Loucy (cell line): ENCODE results near the gene MAP3K8.

Experiments
- H2AFZ ChIP-seq: fragments of 200-600 bp; sonication (generic); 2 replicates; pipeline ENCODE4 v1.6.0; 2016; ENCODE audit warnings: antibody characterized with exemption, mild to moderate bottlenecking, low read length, moderate library complexity
- H3F3A ChIP-seq: fragments of 200-600 bp; 2 replicates; pipeline ENCODE4 v1.6.0; 2016; ENCODE audit warnings: antibody characterized with exemption, low read depth, mild to moderate bottlenecking
- H3K27me3 ChIP-seq: fragments of 200-600 bp; sonication (generic); 2 replicates; pipeline ENCODE4 v1.6.1; 2014; ENCODE audit warnings: low read length, mild to moderate bottlenecking; ENCODE audit not compliant: insufficient read depth, poor library complexity, severe bottlenecking
- H3K36me3 ChIP-seq: fragments of 200-600 bp; sonication (generic); 2 replicates; pipeline ENCODE4 v1.6.1; 2016; ENCODE audit warnings: low read length; ENCODE audit not compliant: insufficient read depth
- H3K4me1 ChIP-seq: fragments of 200-600 bp; sonication (generic); 2 replicates; pipeline ENCODE4 v1.5.1; 2014; ENCODE audit warnings: low read length, mild to moderate bottlenecking; ENCODE audit not compliant: insufficient read depth, poor library complexity, severe bottlenecking
- H3K4me2 ChIP-seq: fragments of 200-600 bp; sonication (generic); 2 replicates; pipeline ENCODE4 v1.6.0; 2014; ENCODE audit warnings: antibody characterized with exemption, low read length, low read depth, mild to moderate bottlenecking; ENCODE audit not compliant: poor library complexity, severe bottlenecking
- H3K4me3 ChIP-seq: fragments of 200-600 bp; sonication (generic); 2 replicates; pipeline ENCODE4 v1.5.1; 2014; ENCODE audit warnings: low read length, mild to moderate bottlenecking, mixed read lengths; ENCODE audit not compliant: poor library complexity, severe bottlenecking
- H3K79me2 ChIP-seq: fragments of 200-600 bp; sonication (generic); 2 replicates; pipeline ENCODE4 v1.6.1; 2014; ENCODE audit warnings: low read length; ENCODE audit not compliant: insufficient read depth
- H3K9ac ChIP-seq: fragments of 200-600 bp; sonication (generic); 2 replicates; pipeline ENCODE4 v1.6.0; 2014; ENCODE audit warnings: mild to moderate bottlenecking, low read depth, low read length, moderate library complexity; ENCODE audit not compliant: poor library complexity, severe bottlenecking
- H3K9me2 ChIP-seq: fragments of 200-600 bp; sonication (generic); replicated peaks from 2 replicates; pipeline ENCODE4 v1.6.1; 2016; ENCODE audit warnings: low read depth, low read length, mixed read lengths
- H3K9me3 ChIP-seq: fragments of 200-600 bp; sonication (generic); 2 replicates; pipeline ENCODE4 v1.6.1; 2014; ENCODE audit warnings: mild to moderate bottlenecking, antibody characterized with exemption, low read length, low read depth; ENCODE audit not compliant: insufficient read depth
- H4K20me1 ChIP-seq: fragments of 200-600 bp; sonication (generic); 2 replicates; pipeline ENCODE4 v1.6.0; 2014; ENCODE audit warnings: antibody characterized with exemption, low read length, mild to moderate bottlenecking; ENCODE audit not compliant: insufficient read depth, poor library complexity, severe bottlenecking
- EZH2phosphoT487 ChIP-seq: fragments of 200-600 bp; IDR thresholded peaks from 2 replicates; pipeline ENCODE4 v1.6.1; 2018; ENCODE audit warnings: antibody characterized with exemption, mild to moderate bottlenecking, moderate library complexity, borderline replicate concordance
- TF ChIP-seq, protein P1 (sequence below): fragments of 200-600 bp; sonication (generic); conservative IDR thresholded peaks from 2 replicates; pipeline ENCODE4 v1.5.1; 2014; ENCODE audit warnings: mild to moderate bottlenecking, antibody characterized with exemption, low read length

The MAP3K8 gene

DNA sequence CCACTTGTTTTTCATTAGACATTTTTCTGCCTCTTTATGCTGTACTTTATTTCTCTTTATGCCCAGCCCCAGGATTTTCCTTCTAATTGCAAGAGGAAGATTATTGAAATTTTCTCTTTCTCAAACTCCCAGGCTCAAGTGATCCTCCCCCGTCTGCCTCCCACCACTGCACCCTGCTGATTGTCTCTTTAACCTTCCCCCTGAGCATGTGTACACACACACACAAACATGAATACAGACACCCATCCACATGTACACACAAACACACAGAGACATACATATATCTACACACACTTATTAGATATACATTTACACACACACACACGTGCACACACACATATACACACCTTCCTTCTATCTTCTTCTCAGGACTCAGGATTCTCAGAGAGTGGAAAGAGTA lies 37.3 kb upstream of the MAP3K8 start:
- TF ChIP-seq, protein P1, sequence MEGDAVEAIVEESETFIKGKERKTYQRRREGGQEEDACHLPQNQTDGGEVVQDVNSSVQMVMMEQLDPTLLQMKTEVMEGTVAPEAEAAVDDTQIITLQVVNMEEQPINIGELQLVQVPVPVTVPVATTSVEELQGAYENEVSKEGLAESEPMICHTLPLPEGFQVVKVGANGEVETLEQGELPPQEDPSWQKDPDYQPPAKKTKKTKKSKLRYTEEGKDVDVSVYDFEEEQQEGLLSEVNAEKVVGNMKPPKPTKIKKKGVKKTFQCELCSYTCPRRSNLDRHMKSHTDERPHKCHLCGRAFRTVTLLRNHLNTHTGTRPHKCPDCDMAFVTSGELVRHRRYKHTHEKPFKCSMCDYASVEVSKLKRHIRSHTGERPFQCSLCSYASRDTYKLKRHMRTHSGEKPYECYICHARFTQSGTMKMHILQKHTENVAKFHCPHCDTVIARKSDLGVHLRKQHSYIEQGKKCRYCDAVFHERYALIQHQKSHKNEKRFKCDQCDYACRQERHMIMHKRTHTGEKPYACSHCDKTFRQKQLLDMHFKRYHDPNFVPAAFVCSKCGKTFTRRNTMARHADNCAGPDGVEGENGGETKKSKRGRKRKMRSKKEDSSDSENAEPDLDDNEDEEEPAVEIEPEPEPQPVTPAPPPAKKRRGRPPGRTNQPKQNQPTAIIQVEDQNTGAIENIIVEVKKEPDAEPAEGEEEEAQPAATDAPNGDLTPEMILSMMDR = no peak
- no peak for TF ChIP-seq EZH2phosphoT487
- H3K79me2 ChIP-seq = no peaks in the 10 kb centered on the region
- no peaks in the 10 kb centered on the region for H3K36me3 ChIP-seq
- no peaks in the 10 kb centered on the region for H3K27me3 ChIP-seq
- no peaks in the 10 kb centered on the region for H3K9me2 ChIP-seq
- H3K4me3 ChIP-seq = no peak overlapping the region
- H3F3A ChIP-seq = no peaks in the 10 kb centered on the region
- H3K9me3 ChIP-seq = no peaks in the 10 kb centered on the region
- no peak overlapping the region for H3K9ac ChIP-seq
- H2AFZ ChIP-seq = no peak overlapping the region
- no peak overlapping the region for H3K4me2 ChIP-seq
- no peaks in the 10 kb centered on the region for H4K20me1 ChIP-seq
- H3K4me1 ChIP-seq = peaks cover 10% of the 10 kb centered on the region

DNA sequence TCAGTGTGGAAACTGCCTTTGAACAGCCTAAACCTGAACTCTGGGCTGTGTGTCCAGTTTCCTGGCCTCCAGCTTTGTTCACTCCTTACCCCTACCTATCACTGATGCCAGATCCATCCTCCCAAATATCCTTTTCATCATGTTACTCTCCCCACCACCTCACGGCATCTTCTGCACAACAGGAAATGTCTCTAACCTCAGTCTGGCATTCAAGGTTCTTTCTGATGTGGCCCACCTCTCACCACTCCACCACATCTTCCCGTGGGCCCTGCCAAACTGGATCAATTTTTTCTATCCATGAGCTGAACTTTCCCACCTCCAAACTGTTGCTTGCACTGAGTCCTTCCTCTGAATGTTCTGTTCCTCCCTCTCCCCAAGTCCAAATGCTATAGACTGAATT lies 35.8 kb upstream of the MAP3K8 start:
- H2AFZ ChIP-seq = no peak overlapping the region
- no peaks in the 10 kb centered on the region for H3K27me3 ChIP-seq
- peaks cover 10% of the 10 kb centered on the region for H3K4me1 ChIP-seq
- no peak overlapping the region for H3K4me3 ChIP-seq
- no peak overlapping the region for H3K4me2 ChIP-seq
- no peaks in the 10 kb centered on the region for H3K9me3 ChIP-seq
- H3K79me2 ChIP-seq = no peaks in the 10 kb centered on the region
- no peaks in the 10 kb centered on the region for H4K20me1 ChIP-seq
- H3K9ac ChIP-seq = no peak overlapping the region
- no peaks in the 10 kb centered on the region for H3K36me3 ChIP-seq
- TF ChIP-seq, protein P1 = no peak
- no peak for TF ChIP-seq EZH2phosphoT487
- no peaks in the 10 kb centered on the region for H3F3A ChIP-seq
- no peaks in the 10 kb centered on the region for H3K9me2 ChIP-seq

DNA sequence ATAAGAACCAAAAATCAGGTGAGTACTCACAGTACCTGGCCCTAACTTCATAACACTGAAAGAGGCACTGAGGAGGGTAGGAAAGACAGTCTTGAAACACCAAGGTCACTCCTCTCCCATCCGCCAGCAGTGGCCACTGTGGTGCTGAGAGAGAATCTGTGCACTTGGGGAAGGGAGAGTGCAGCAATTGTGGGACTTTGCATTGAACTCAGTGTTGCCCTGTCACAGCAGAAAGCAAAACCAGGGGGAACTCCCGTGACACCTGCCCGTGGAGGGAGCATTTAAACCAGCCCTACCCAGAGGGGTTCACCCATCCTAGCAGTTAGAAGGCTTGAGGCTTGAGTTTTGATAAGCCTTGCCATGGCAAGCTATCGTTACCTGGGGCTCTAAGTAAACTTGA lies 35.2 kb upstream of the MAP3K8 start:
- TF ChIP-seq, protein P1 = no peak
- TF ChIP-seq EZH2phosphoT487 = no peak
- no peaks in the 10 kb centered on the region for H3K79me2 ChIP-seq
- no peaks in the 10 kb centered on the region for H3F3A ChIP-seq
- H3K9ac ChIP-seq = no peak overlapping the region
- H3K9me2 ChIP-seq = no peaks in the 10 kb centered on the region
- H3K4me2 ChIP-seq = no peak overlapping the region
- no peaks in the 10 kb centered on the region for H3K27me3 ChIP-seq
- H3K4me3 ChIP-seq = no peak overlapping the region
- H3K36me3 ChIP-seq = no peaks in the 10 kb centered on the region
- no peaks in the 10 kb centered on the region for H4K20me1 ChIP-seq
- H3K4me1 ChIP-seq = peaks cover 10% of the 10 kb centered on the region
- no peaks in the 10 kb centered on the region for H3K9me3 ChIP-seq
- no peak overlapping the region for H2AFZ ChIP-seq
